H4 (cell line): ENCODE results near the gene AGL. TPM values are rescaled to one million over a fixed set of nuclear protein-coding genes. Genes with fewer than 3 reads are reported as not detected.

ENCODE experiments used
- total RNA-seq: library from RNA; depleted of rRNA; stranded (reverse); fragments of >200 nt; shearing (Covaris generic); gene quantifications from 2 replicates; pipeline ENCODE4 v1.2.3, GENCODE V29; 2014; rRNA removed

AGL gene
- total RNA-seq, 1 experiment from 2014 or later, result 10.6 TPM

Other genes with a start within 250 kb of the AGL start
- 0.21 TPM in 1 of 2 replicates, not detected in the other for gene PALMD, start 204.2 kb upstream of the AGL start, total RNA-seq
- 13.1 and 18.6 TPM in 2 replicates for gene FRRS1, start 83.7 kb upstream of the AGL start, total RNA-seq
- gene SLC35A3, start 119.6 kb downstream of the AGL start, total RNA-seq, result 15.1 and 28.5 TPM in 2 replicates